GM12801 (cell line): ENCODE measurements around the gene THRAP3.

ENCODE experiments used
- TF ChIP-seq, protein P1 (sequence below): IDR thresholded peaks from one replicate; pipeline ENCODE4 v1.5.1; 2011; ENCODE audit warnings: control low read depth; ENCODE audit not compliant: insufficient read length; ENCODE audit errors: extremely low read depth

The THRAP3 gene

GRCh38 chr1:36212782-36213181, 11.5 kb upstream of the THRAP3 start:
- TF ChIP-seq, protein P1, sequence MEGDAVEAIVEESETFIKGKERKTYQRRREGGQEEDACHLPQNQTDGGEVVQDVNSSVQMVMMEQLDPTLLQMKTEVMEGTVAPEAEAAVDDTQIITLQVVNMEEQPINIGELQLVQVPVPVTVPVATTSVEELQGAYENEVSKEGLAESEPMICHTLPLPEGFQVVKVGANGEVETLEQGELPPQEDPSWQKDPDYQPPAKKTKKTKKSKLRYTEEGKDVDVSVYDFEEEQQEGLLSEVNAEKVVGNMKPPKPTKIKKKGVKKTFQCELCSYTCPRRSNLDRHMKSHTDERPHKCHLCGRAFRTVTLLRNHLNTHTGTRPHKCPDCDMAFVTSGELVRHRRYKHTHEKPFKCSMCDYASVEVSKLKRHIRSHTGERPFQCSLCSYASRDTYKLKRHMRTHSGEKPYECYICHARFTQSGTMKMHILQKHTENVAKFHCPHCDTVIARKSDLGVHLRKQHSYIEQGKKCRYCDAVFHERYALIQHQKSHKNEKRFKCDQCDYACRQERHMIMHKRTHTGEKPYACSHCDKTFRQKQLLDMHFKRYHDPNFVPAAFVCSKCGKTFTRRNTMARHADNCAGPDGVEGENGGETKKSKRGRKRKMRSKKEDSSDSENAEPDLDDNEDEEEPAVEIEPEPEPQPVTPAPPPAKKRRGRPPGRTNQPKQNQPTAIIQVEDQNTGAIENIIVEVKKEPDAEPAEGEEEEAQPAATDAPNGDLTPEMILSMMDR, result no peak

- TF ChIP-seq, protein P1, result no peak
Measured at GRCh38 chr1:36217670-36218069, 6.6 kb upstream of the THRAP3 start.

DNA sequence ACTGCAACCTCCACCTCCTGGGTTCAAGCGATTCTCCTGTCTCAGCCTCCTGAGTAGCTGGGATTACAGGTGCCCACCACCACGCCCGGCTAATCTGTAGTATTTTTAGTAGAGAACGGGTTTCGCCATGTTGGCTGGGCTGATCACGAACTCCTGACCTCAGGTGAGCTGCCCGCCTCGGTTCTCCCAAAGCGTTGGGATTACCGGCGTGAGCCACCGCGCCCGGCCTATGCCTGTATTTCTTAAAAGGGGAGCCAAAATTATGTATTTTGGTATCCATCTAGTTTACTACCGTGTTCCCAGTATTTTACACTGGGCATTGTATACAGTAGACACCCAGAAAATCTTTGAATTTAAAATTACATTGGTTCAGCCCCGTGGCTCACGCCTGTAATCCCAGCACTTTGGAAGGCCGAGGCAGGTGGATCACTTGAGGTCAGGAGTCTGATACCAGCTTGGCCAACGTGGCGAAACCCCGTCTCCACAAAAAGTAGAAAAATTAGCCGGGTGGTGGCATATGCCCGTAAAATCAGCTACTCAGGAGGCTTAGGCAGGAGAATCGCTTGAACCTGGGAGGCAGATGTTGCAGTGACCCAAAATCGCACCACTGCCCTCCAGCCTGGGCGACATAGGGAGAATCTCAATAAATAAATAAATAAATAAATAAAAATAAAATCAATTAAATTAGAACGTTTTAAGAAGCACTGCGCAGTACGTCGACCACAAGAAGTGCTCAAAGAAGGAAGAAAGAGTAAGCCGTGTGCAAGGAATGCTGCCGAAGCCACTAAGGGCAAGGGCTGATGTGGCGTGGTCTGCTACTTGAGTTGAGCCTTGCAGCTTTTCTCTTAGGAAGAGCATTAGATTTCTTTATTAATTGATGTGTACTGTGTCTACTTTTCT, 1.5 kb upstream of the THRAP3 start:
- TF ChIP-seq, protein P1, result no peak

DNA sequence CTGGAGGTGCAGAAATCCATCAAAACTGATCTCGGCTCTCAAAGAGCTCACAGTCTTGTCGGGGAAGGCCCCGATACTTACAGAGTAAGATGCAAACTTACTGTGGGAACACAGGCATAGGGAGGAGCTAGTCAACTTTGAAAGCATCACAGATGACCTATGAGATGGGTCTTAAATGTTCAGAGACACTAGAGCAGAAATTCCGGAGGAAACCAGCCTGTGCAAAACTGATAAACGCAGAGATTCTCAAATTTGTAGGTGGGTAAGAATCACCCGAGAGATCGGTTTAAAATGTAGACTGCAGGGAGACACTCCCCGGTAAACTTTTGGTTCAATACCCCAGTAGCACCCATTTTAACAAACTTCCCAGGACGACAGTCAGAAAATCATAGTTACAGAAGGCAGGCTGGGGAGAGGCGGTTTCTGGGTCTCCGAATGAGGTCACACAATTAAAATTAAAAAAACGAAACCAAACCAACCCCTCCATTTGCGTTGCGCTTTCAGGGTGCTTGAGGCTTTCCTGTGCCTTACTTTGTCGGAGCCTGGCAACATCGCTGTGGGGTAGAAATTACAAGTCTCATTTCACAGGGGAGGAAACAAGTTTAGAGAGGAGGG, 755 bp upstream of the THRAP3 start:
- TF ChIP-seq, protein P1, result no peak

DNA sequence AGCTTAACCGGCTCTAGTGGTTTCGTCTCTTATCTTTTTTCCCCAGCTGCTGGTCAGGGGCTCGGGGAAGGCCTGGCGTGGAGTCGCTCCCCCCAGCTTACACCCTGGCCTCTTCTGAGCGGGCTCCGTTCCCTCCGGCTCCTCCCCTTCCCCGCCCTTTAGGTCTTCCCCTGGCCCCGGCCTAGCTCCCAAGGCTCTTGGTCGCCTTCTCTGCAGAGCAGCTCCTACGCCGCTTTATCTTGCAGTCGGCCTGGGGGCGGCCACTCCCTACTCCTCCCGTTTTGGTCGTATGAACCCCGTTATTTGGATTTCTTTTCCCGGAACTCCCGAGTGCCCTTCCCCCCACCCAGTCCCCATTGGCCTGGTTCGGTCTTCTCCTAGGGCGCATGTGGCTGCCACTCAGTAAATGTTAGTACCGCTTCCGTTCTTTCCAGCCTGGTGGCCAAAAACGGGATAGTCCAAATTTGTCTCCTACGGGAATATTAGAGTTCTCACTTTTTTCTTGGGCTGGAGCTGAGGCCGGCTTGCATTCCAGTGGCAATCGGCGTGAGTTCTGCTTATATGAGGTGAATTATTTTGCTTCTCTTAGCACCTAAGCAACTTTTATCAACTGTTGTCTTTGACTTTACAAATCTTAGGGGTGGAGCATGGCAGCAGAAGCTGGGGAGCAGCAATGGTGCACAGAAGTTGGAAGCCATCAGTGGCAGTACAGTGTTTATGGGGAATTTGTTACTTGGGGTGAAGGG, 467 bp downstream of the THRAP3 start:
- TF ChIP-seq, protein P1, result no peak

- TF ChIP-seq, protein P1, result no peak
Measured at GRCh38 chr1:36225283-36225899, 1.1 kb downstream of the THRAP3 start.

GRCh38 chr1:36231191-36231590, 6.9 kb downstream of the THRAP3 start:
- TF ChIP-seq, protein P1, result no peak
